Bronchial epithelial cell (primary cell): ENCODE data around the gene PRKD2. TPM values are rescaled to one million over a fixed set of nuclear protein-coding genes. Genes with fewer than 3 reads are reported as not detected.
A peak's percentile ranks its signal among the peaks of the same experiment; 100 is the strongest.

Source experiments
- DNase-seq: peaks from one replicate; pipeline ENCODE4 v3.0.0-alpha.2; 2010; ENCODE audit warnings: low read depth
- FAIRE-seq: peaks from 2 replicates; lab custom pipeline; 2011; peaks lifted over from hg19 to GRCh38; lab: Jason Lieb, UNC
- H3K27me3 ChIP-seq: 2 replicates; pipeline ENCODE4 v1.5.1; 2011; ENCODE audit warnings: low read length; ENCODE audit not compliant: control insufficient read depth, insufficient read depth
- H3K36me3 ChIP-seq: 2 replicates; pipeline ENCODE4 v1.5.1; 2011; ENCODE audit warnings: low read length; ENCODE audit not compliant: control insufficient read depth, insufficient read depth
- H3K4me3 ChIP-seq: 2 replicates; pipeline ENCODE4 v1.5.1; 2011; ENCODE audit warnings: mild to moderate bottlenecking, low read depth, low read length, control low read depth
- CTCF ChIP-seq: IDR thresholded peaks from 2 replicates; pipeline ENCODE4 v1.5.1; 2011; ENCODE audit warnings: mild to moderate bottlenecking, moderate library complexity, low read length, control low read depth, inconsistent platforms; ENCODE audit not compliant: insufficient read depth, severe bottlenecking
- total RNA-seq: library from RNA; depleted of rRNA; stranded (reverse); fragments of >200 nt; gene quantifications from 2 replicates; pipeline ENCODE4 v1.2.1, GENCODE V29; 2014

PRKD2 gene
- total RNA-seq, 1 donor from 2014 or later = 24.5 TPM

- FAIRE-seq (no peak), DNase-seq (peak; percentile 66)
- no peak for TF ChIP-seq CTCF
- Histone ChIP-seq H3K36me3 (peaks cover 5% of the 10 kb centered on the region), H3K4me3 (no peak overlapping the region), H3K27me3 (no peaks in the 10 kb centered on the region)
Measured at GRCh38 chr19:46759817-46760333, 43.0 kb upstream of the PRKD2 start.

GRCh38 chr19:46759206-46759605 lies 42.3 kb upstream of the PRKD2 start:
- H3K36me3 ChIP-seq = peaks cover 5% of the 10 kb centered on the region
- no peak overlapping the region for H3K4me3 ChIP-seq
- no peaks in the 10 kb centered on the region for H3K27me3 ChIP-seq
- DNase-seq (no peak), FAIRE-seq (peak; percentile 70)
- TF ChIP-seq CTCF = no peak

- Histone ChIP-seq H3K27me3 (no peaks in the 10 kb centered on the region), H3K36me3 (peaks cover 8% of the 10 kb centered on the region), H3K4me3 (no peak overlapping the region)
- FAIRE-seq = no peak
- DNase-seq = no peak
- no peak for TF ChIP-seq CTCF
Measured at GRCh38 chr19:46756544-46756888, 39.6 kb upstream of the PRKD2 start.

- FAIRE-seq = no peak
- H3K36me3 ChIP-seq = peaks cover 8% of the 10 kb centered on the region
- no peak for DNase-seq
- H3K4me3 ChIP-seq = no peak overlapping the region
- no peaks in the 10 kb centered on the region for H3K27me3 ChIP-seq
- no peak for TF ChIP-seq CTCF
Measured at GRCh38 chr19:46755853-46756543, 39.1 kb upstream of the PRKD2 start.

DNA sequence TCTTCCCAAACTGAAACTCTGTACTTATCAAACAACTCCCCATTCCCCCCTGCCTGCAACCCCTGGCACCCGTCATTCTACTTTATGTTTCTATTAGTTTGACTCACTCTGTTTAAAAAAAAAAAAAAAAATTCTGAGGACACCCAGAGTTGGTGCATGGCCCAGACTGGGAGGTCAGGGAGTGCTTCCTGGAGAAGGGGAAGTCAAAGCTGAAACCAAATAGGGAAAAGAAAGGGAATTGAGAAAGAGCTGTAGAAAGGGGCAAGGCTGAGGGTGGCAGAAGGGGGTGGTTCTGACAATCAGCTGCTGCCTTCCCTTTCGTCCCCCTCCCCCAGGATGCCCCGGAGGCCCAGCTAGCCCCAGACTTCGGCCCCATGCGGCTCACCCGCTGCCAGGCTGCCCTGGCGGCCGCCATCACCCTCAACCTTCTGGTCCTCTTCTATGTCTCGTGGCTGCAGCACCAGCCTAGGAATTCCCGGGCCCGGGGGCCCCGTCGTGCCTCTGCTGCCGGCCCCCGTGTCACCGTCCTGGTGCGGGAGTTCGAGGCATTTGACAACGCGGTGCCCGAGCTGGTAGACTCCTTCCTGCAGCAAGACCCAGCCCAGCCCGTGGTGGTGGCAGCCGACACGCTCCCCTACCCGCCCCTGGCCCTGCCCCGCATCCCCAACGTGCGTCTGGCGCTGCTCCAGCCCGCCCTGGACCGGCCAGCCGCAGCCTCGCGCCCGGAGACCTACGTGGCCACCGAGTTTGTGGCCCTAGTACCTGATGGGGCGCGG lies 38.4 kb upstream of the PRKD2 start:
- no peaks in the 10 kb centered on the region for H3K27me3 ChIP-seq
- no peak for DNase-seq
- no peak for FAIRE-seq
- no peak for TF ChIP-seq CTCF
- peaks cover 8% of the 10 kb centered on the region for H3K36me3 ChIP-seq
- no peak overlapping the region for H3K4me3 ChIP-seq
